Testis (tissue), 3 donors: ENCODE results near the gene SMYD3. TPM values are rescaled to one million over a fixed set of nuclear protein-coding genes. Genes with fewer than 3 reads are reported as not detected.

Experiments used
- DNase-seq: peaks from one replicate; pipeline ENCODE4 v3.0.0-alpha.2; 2019
- H3K27ac ChIP-seq, 2 donors: fragments of 200-600 bp; sonication (generic); one replicate each; pipeline ENCODE4 v1.5.1; 2019
- H3K27me3 ChIP-seq: fragments of 200-600 bp; sonication (generic); one replicate; pipeline ENCODE4 v1.5.1; 2019
- H3K36me3 ChIP-seq: fragments of 200-600 bp; sonication (generic); one replicate; pipeline ENCODE4 v1.5.1; 2017; ENCODE audit warnings: low read depth; ENCODE audit errors: missing control alignments
- H3K4me1 ChIP-seq: fragments of 200-600 bp; sonication (generic); one replicate; pipeline ENCODE4 v1.5.1; 2019
- H3K4me3 ChIP-seq, 2 donors: fragments of 200-600 bp; sonication (generic); one replicate each; pipeline ENCODE4 v1.5.1; 2017 to 2019
- H3K9me3 ChIP-seq: fragments of 200-600 bp; sonication (generic); one replicate; pipeline ENCODE4 v1.5.1; 2017
- CTCF ChIP-seq, 3 experiments: fragments of 450-650 bp in 2 of 3; fragments of 200-600 bp in 1 of 3; sonication (generic) in 1 of 3; IDR thresholded peaks; one replicate each; pipeline ENCODE4 v1.5.1; 2016 to 2019; ENCODE audit warnings: antibody characterized with exemption in 3 of 3, mild to moderate bottlenecking in 2 of 3, moderate library complexity in 1 of 3
- POLR2A ChIP-seq: fragments of 450-650 bp; IDR thresholded peaks from one replicate; pipeline ENCODE4 v1.6.1; 2017; ENCODE audit warnings: antibody characterized with exemption, mild to moderate bottlenecking, moderate library complexity
- WGBS, 2 donors: methylation state at CpG; one replicate each; pipeline ENCODE4 v1.1.5; 2018; 5-methylcytosine and 5-hydroxymethylcytosine counted together
- intact Hi-C: fragments of 100-400 bp; cut with DNase I; formaldehyde crosslinking; loops from one replicate; pipeline ENCODE4 v1.15.1; 2023; ENCODE audit warnings: low total_unique reads
- polyA plus RNA-seq: library from polyadenylated mRNA; stranded (reverse); fragments of 350-450 nt; fragmentation: Illumina TruSeq; extraction: RNeasy Lipid Tissue Mini Kit (QIAGEN cat#74804); gene quantifications from one replicate; pipeline ENCODE4 v1.2.3, GENCODE V29; 2014; ENCODE audit warnings: low read depth, low replicate concordance; ENCODE audit not compliant: insufficient read depth
- total RNA-seq, 2 donors: library from RNA; depleted of rRNA; stranded (reverse); fragments of >200 nt; gene quantifications; one replicate each; pipeline ENCODE4 v1.2.3, GENCODE V29; 2016

Gene SMYD3
- total and polyA plus RNA-seq, 3 donors from 2014 or later: 23.0 to 38.8 (median 38.7) TPM

GRCh38 chr1:246513619-246514343 is 6.7 kb upstream of the SMYD3 start:
- no peak for TF ChIP-seq CTCF (IDR thresholded peaks at IDR 0.05)
- no peak for TF ChIP-seq POLR2A
- Histone ChIP-seq H3K36me3 (no peaks in the 10 kb centered on the region), H3K9me3 (no peaks in the 10 kb centered on the region), H3K4me3 (no peak overlapping the region), H3K27me3 (no peaks in the 10 kb centered on the region), H3K4me1 (no peaks in the 10 kb centered on the region), H3K27ac (no peak overlapping the region)
- no peak for DNase-seq
- 93 to 94% methylated on average over 7 of the region's 7 CpGs for WGBS, 2 donors
- intact Hi-C loops: no loop called here

- WGBS, 2 donors: 86 to 93% methylated on average over 2 to 5 of the region's 5 CpGs
- TF ChIP-seq CTCF (IDR thresholded peaks at IDR 0.05) (no peak), POLR2A (no peak)
- H3K9me3 ChIP-seq: no peaks in the 10 kb centered on the region
- no peak overlapping the region for H3K27ac ChIP-seq
- H3K27me3 ChIP-seq: no peaks in the 10 kb centered on the region
- no peaks in the 10 kb centered on the region for H3K4me1 ChIP-seq
- DNase-seq: no peak
- intact Hi-C loops: no loop called here
- no peaks in the 10 kb centered on the region for H3K36me3 ChIP-seq
- no peak overlapping the region for H3K4me3 ChIP-seq
These were observed 6.0 kb upstream of the SMYD3 start for GRCh38 chr1:246513041-246513440.

GRCh38 chr1:246512635-246513034 is 5.6 kb upstream of the SMYD3 start:
- intact Hi-C loops: no loop called here
- DNase-seq: no peak
- Histone ChIP-seq H3K9me3 (no peaks in the 10 kb centered on the region), H3K36me3 (no peaks in the 10 kb centered on the region), H3K27ac (no peak overlapping the region), H3K4me1 (no peaks in the 10 kb centered on the region), H3K27me3 (no peaks in the 10 kb centered on the region), H3K4me3 (no peak overlapping the region)
- no peak for TF ChIP-seq POLR2A
- TF ChIP-seq CTCF (IDR thresholded peaks at IDR 0.05): no peak
- WGBS, 2 donors: 85 to 100% methylated on average over 2 to 10 of the region's 10 CpGs

GRCh38 chr1:246512230-246512629 is 5.2 kb upstream of the SMYD3 start:
- TF ChIP-seq POLR2A (no peak), CTCF (IDR thresholded peaks at IDR 0.05) (no peak)
- Histone ChIP-seq H3K27me3 (no peaks in the 10 kb centered on the region), H3K9me3 (no peaks in the 10 kb centered on the region), H3K4me3 (no peak overlapping the region), H3K4me1 (no peaks in the 10 kb centered on the region), H3K27ac (no peak overlapping the region), H3K36me3 (no peaks in the 10 kb centered on the region)
- no peak for DNase-seq
- intact Hi-C loops: no loop called here
- WGBS, 2 donors: 60 to 81% methylated on average over 1 to 7 of the region's 7 CpGs

- H3K27me3 ChIP-seq: no peaks in the 10 kb centered on the region
- no peak overlapping the region for H3K27ac ChIP-seq
- intact Hi-C loops: no loop called here
- WGBS, 2 donors: 97 to 98% methylated on average over 6 to 7 of the region's 7 CpGs
- no peaks in the 10 kb centered on the region for H3K36me3 ChIP-seq
- H3K4me3 ChIP-seq: no peak overlapping the region
- no peaks in the 10 kb centered on the region for H3K9me3 ChIP-seq
- TF ChIP-seq CTCF (IDR thresholded peaks at IDR 0.05) (no peak), POLR2A (no peak)
- no peaks in the 10 kb centered on the region for H3K4me1 ChIP-seq
- no peak for DNase-seq
These were observed 4.1 kb upstream of the SMYD3 start for GRCh38 chr1:246511203-246511602.
